Breast epithelium (tissue), 4 donors: ENCODE measurements around the gene BNIP1. TPM values are rescaled to one million over a fixed set of nuclear protein-coding genes. Genes with fewer than 3 reads are reported as not detected.

Experiments used
- DNase-seq, 2 donors: peaks; one replicate each; pipeline ENCODE4 v3.0.0-alpha.2; 2019; ENCODE audit warnings: low spot score in 2 of 2
- H3K27ac ChIP-seq, 2 donors: fragments of 200-600 bp; sonication (generic) in 1 of 2; one replicate each; pipeline ENCODE4 v1.5.1; 2016 to 2019; ENCODE audit warnings: mild to moderate bottlenecking in 1 of 2
- H3K27me3 ChIP-seq, 2 donors: fragments of 200-600 bp; sonication (generic) in 1 of 2; one replicate each; pipeline versions ENCODE4 v1.5.1 to v1.6.0; 2017 to 2019; ENCODE audit warnings: control low read depth in 1 of 2, mild to moderate bottlenecking in 1 of 2
- H3K36me3 ChIP-seq: fragments of 200-600 bp; one replicate; pipeline ENCODE4 v1.5.1; 2019
- H3K4me1 ChIP-seq, 2 donors: fragments of 200-600 bp; sonication (generic); one replicate each; pipeline ENCODE4 v1.5.1; 2016 to 2019; ENCODE audit warnings: control low read depth in 1 of 2
- H3K4me3 ChIP-seq, 3 donors: fragments of 200-600 bp; sonication (generic); 1 replicate in 2 of 3; 2 replicates in 1 of 3; pipeline ENCODE4 v1.5.1; 2016 to 2019; ENCODE audit warnings: mild to moderate bottlenecking in 3 of 3, moderate library complexity in 2 of 3
- H3K9me3 ChIP-seq, 2 donors: fragments of 200-600 bp; sonication (generic) in 1 of 2; one replicate each; pipeline ENCODE4 v1.5.1; 2016 to 2019; ENCODE audit warnings: control low read depth in 1 of 2
- CTCF ChIP-seq, 3 donors: fragments of 450-650 bp; IDR thresholded peaks; one replicate each; pipeline ENCODE4 v1.5.1; 2016 to 2017; ENCODE audit warnings: antibody characterized with exemption in 3 of 3, mild to moderate bottlenecking in 3 of 3, moderate library complexity in 3 of 3
- POLR2A ChIP-seq: fragments of 450-650 bp; IDR thresholded peaks from one replicate; pipeline ENCODE4 v1.6.1; 2016; ENCODE audit warnings: antibody characterized with exemption, mild to moderate bottlenecking, moderate library complexity
- POLR2AphosphoS5 ChIP-seq, 3 donors: sonication (generic); formaldehyde crosslinking; IDR thresholded peaks; one replicate each; pipeline ENCODE4 v1.6.1; 2017; ENCODE audit warnings: antibody characterized with exemption in 3 of 3
- intact Hi-C: fragments of 100-400 bp; cut with DNase I; formaldehyde crosslinking; loops from one replicate; pipeline ENCODE4 v1.15.1; 2023; ENCODE audit warnings: low total_unique reads
- total RNA-seq, 3 donors: library from RNA; depleted of rRNA; stranded (reverse); fragments of >200 nt; gene quantifications; one replicate each; pipeline ENCODE4 v1.1.0, GENCODE V29; 2016

Gene BNIP1
- total RNA-seq, 3 donors from 2014 or later, result 11.1 to 12.9 (median 11.7) TPM

GRCh38 chr5:173210877-173211276, 66.5 kb downstream of the BNIP1 start:
- TF ChIP-seq POLR2AphosphoS5 (IDR thresholded peaks at IDR 0.05) (no peak), POLR2A (no peak), CTCF (IDR thresholded peaks at IDR 0.05) (no peak)
- Histone ChIP-seq H3K36me3 (no peaks in the 10 kb centered on the region), H3K9me3 (peaks cover 0 to 10% of the 10 kb centered on the region in 2 donors), H3K4me3 (no peak overlapping the region), H3K27me3 (no peaks in the 10 kb centered on the region), H3K27ac (no peak overlapping the region), H3K4me1 (no peaks in the 10 kb centered on the region)
- intact Hi-C loops, result no loop called here
- DNase-seq, result no peak

- Histone ChIP-seq H3K4me3 (no peak overlapping the region), H3K27me3 (no peaks in the 10 kb centered on the region), H3K36me3 (no peaks in the 10 kb centered on the region), H3K27ac (no peak overlapping the region), H3K9me3 (peaks cover 0 to 10% of the 10 kb centered on the region in 2 donors), H3K4me1 (no peaks in the 10 kb centered on the region)
- TF ChIP-seq CTCF (IDR thresholded peaks at IDR 0.05) (no peak), POLR2A (no peak), POLR2AphosphoS5 (IDR thresholded peaks at IDR 0.05) (no peak)
- DNase-seq, result no peak
- intact Hi-C loops, result no loop called here
Measured at GRCh38 chr5:173211284-173211683, 67.0 kb downstream of the BNIP1 start.

- H3K4me1 ChIP-seq, result no peaks in the 10 kb centered on the region
- TF ChIP-seq CTCF (IDR thresholded peaks at IDR 0.05) (no peak), POLR2AphosphoS5 (IDR thresholded peaks at IDR 0.05) (no peak), POLR2A (no peak)
- peaks cover 0 to 10% of the 10 kb centered on the region in 2 donors for H3K9me3 ChIP-seq
- H3K27me3 ChIP-seq, result no peaks in the 10 kb centered on the region
- intact Hi-C loops, result no loop called here
- DNase-seq, result no peak
- H3K36me3 ChIP-seq, result no peaks in the 10 kb centered on the region
- no peak overlapping the region for H3K27ac ChIP-seq
- no peak overlapping the region for H3K4me3 ChIP-seq
Measured at GRCh38 chr5:173213236-173213933, 69.1 kb downstream of the BNIP1 start.

Other genes starting within 250 kb of the BNIP1 start
- 10 to 100 TPM; 21.4 to 34.1 (median 22.0) TPM for gene RPL26L1, start 185.1 kb upstream of the BNIP1 start, total RNA-seq
- 100 to 1,000 TPM; 173 to 219 (median 185) TPM for gene ATP6V0E1, start 160.8 kb upstream of the BNIP1 start, total RNA-seq
- 10 to 100 TPM; 51.1 to 77.1 (median 63.8) TPM for gene CREBRF, start 88.2 kb upstream of the BNIP1 start, total RNA-seq
- gene NKX2-5, start 90.7 kb downstream of the BNIP1 start, total RNA-seq, result under 1 TPM in 1 of 3 donors, not detected in 2; 0.16 TPM
- gene STC2, start 183.9 kb downstream of the BNIP1 start, total RNA-seq, result 100 to 1,000 TPM in 2 of 3 donors, 10 to 100 TPM in 1; 12.8 to 502 (median 347) TPM